H9 (cell line): ENCODE results near the gene RAB39A. TPM values are rescaled to one million over a fixed set of nuclear protein-coding genes. Genes with fewer than 3 reads are reported as not detected.

Experiments used
- DNase-seq: peaks from one replicate; pipeline ENCODE4 v3.0.0-alpha.2; 2017
- H2AFZ ChIP-seq: one replicate; pipeline ENCODE4 v1.6.1; 2013; ENCODE audit warnings: mild to moderate bottlenecking, low read length, control low read depth, moderate library complexity
- H2AK5ac ChIP-seq: 2 replicates; pipeline ENCODE4 v1.6.1; 2013; ENCODE audit warnings: low read length, control low read depth, mixed read lengths; ENCODE audit not compliant: insufficient read length
- H2BK120ac ChIP-seq: one replicate; pipeline ENCODE4 v1.6.1; 2013; ENCODE audit warnings: low read depth, mild to moderate bottlenecking, low read length, control low read depth, inconsistent platforms; ENCODE audit not compliant: poor library complexity, severe bottlenecking
- H2BK12ac ChIP-seq: 2 replicates; pipeline ENCODE4 v1.6.1; 2013; ENCODE audit warnings: low read length, control low read depth, mixed read lengths, low read depth; ENCODE audit not compliant: insufficient read length
- H2BK15ac ChIP-seq: 2 replicates; pipeline ENCODE4 v1.6.1; 2013; ENCODE audit warnings: low read depth, low read length, control low read depth
- H2BK20ac ChIP-seq: one replicate; pipeline ENCODE4 v1.6.1; 2013; ENCODE audit warnings: low read depth, mild to moderate bottlenecking, low read length, control low read depth, inconsistent platforms; ENCODE audit not compliant: poor library complexity, severe bottlenecking
- H2BK5ac ChIP-seq: 2 replicates; pipeline ENCODE4 v1.6.1; 2013; ENCODE audit warnings: low read length, control low read depth, mixed read lengths; ENCODE audit not compliant: insufficient read length
- H3K14ac ChIP-seq: 2 replicates; pipeline ENCODE4 v1.6.1; 2013; ENCODE audit warnings: low read length, control low read depth; ENCODE audit not compliant: insufficient read depth
- H3K18ac ChIP-seq: 2 replicates; pipeline ENCODE4 v1.6.1; 2013; ENCODE audit warnings: low read depth, mild to moderate bottlenecking, mixed read lengths, low read length, control low read depth; ENCODE audit not compliant: insufficient read length
- H3K23ac ChIP-seq: 2 replicates; pipeline ENCODE4 v1.6.1; 2013; ENCODE audit warnings: low read length, control low read depth, mixed read lengths, low read depth; ENCODE audit not compliant: insufficient read length
- H3K23me2 ChIP-seq: 2 replicates; pipeline ENCODE4 v1.6.1; 2013; ENCODE audit warnings: low read depth, mild to moderate bottlenecking, mixed read lengths, low read length, control low read depth; ENCODE audit not compliant: insufficient read length, poor library complexity, severe bottlenecking
- H3K27ac ChIP-seq: 2 replicates; pipeline ENCODE4 v1.5.1; 2013; ENCODE audit warnings: low read length, control low read depth, mixed read lengths, low read depth; ENCODE audit not compliant: insufficient read length
- H3K27me3 ChIP-seq: 2 replicates; pipeline ENCODE4 v1.6.1; 2013; ENCODE audit warnings: low read length, control low read depth, inconsistent platforms; ENCODE audit not compliant: insufficient read depth
- H3K4ac ChIP-seq: 2 replicates; pipeline ENCODE4 v1.6.1; 2013; ENCODE audit warnings: low read depth, mild to moderate bottlenecking, control low read depth, inconsistent platforms, low read length, moderate library complexity
- H3K4me1 ChIP-seq: 2 replicates; pipeline ENCODE4 v1.6.1; 2013; ENCODE audit warnings: low read length, control low read depth, inconsistent platforms; ENCODE audit not compliant: insufficient read depth
- H3K4me2 ChIP-seq: 2 replicates; pipeline ENCODE4 v1.6.1; 2013; ENCODE audit warnings: low read length, control low read depth, mixed read lengths; ENCODE audit not compliant: insufficient read length, insufficient read depth
- H3K56ac ChIP-seq: 2 replicates; pipeline ENCODE4 v1.6.1; 2013; ENCODE audit warnings: low read depth, mild to moderate bottlenecking, mixed read lengths, low read length, control low read depth; ENCODE audit not compliant: insufficient read length
- H3K79me1 ChIP-seq: 2 replicates; pipeline ENCODE4 v1.6.1; 2013; ENCODE audit warnings: low read depth, mild to moderate bottlenecking, moderate library complexity, low read length, control low read depth, inconsistent platforms; ENCODE audit not compliant: insufficient read depth, poor library complexity, severe bottlenecking
- H3K79me2 ChIP-seq: 2 replicates; pipeline ENCODE4 v1.6.1; 2013; ENCODE audit warnings: low read length, control low read depth, inconsistent platforms; ENCODE audit not compliant: insufficient read depth
- H3K9ac ChIP-seq: 2 replicates; pipeline ENCODE4 v1.6.1; 2013; ENCODE audit warnings: low read length, control low read depth, mixed read lengths; ENCODE audit not compliant: insufficient read length; ENCODE audit errors: extremely low read depth
- H3K9me3 ChIP-seq: one replicate; pipeline ENCODE4 v1.6.1; 2013; ENCODE audit warnings: low read depth, low read length, inconsistent platforms; ENCODE audit not compliant: control insufficient read depth
- H3T11ph ChIP-seq: one replicate; pipeline ENCODE4 v1.6.1; 2013; ENCODE audit warnings: mild to moderate bottlenecking, low read length, control low read depth, inconsistent platforms
- H4K20me1 ChIP-seq: one replicate; pipeline ENCODE4 v1.6.1; 2013; ENCODE audit not compliant: control insufficient read depth, insufficient read length, insufficient read depth
- H4K5ac ChIP-seq: 2 replicates; pipeline ENCODE4 v1.6.1; 2013; ENCODE audit warnings: low read depth, mild to moderate bottlenecking, mixed read lengths, low read length, control low read depth; ENCODE audit not compliant: insufficient read length
- H4K8ac ChIP-seq: replicated peaks from 2 replicates; pipeline ENCODE4 v1.6.1; 2013; ENCODE audit warnings: low read length, control low read depth, mixed read lengths, low read depth; ENCODE audit not compliant: insufficient read length
- H4K91ac ChIP-seq: 2 replicates; pipeline ENCODE4 v1.6.1; 2013; ENCODE audit warnings: low read depth, mild to moderate bottlenecking, moderate library complexity, mixed read lengths, low read length, control low read depth; ENCODE audit not compliant: insufficient read length
- H3K27ac Mint-ChIP-seq, 3 experiments: 2 replicates in 2 of 3; 3 replicates in 1 of 3; pipeline ENCODE4 v1.8.0; 2020 to 2021; ENCODE audit warnings: mixed read lengths in 3 of 3, mild to moderate bottlenecking in 1 of 3, moderate library complexity in 1 of 3
- H3K27me3 Mint-ChIP-seq: 2 replicates; pipeline ENCODE4 v1.8.0; 2021; ENCODE audit warnings: low read depth, mild to moderate bottlenecking, moderate library complexity, mixed read lengths
- H3K36me3 Mint-ChIP-seq, 3 experiments: 2 replicates in 2 of 3; 3 replicates in 1 of 3; pipeline ENCODE4 v1.8.0; 2020 to 2021; ENCODE audit warnings: low read depth in 3 of 3, mixed read lengths in 3 of 3; ENCODE audit not compliant: insufficient read depth in 1 of 3
- H3K4me1 Mint-ChIP-seq, 2 experiments: 2 replicates each; pipeline ENCODE4 v1.8.0; 2020; ENCODE audit warnings: mixed read lengths in 2 of 2
- H3K4me3 Mint-ChIP-seq, 2 experiments: 2 replicates in 1 of 2; 3 replicates in 1 of 2; pipeline ENCODE4 v1.8.0; 2020 to 2021; ENCODE audit warnings: mild to moderate bottlenecking in 2 of 2, mixed read lengths in 2 of 2, moderate library complexity in 1 of 2
- H3K9me3 Mint-ChIP-seq, 2 experiments: 2 replicates in 1 of 2; 3 replicates in 1 of 2; pipeline ENCODE4 v1.8.0; 2020; ENCODE audit warnings: mild to moderate bottlenecking in 2 of 2, mixed read lengths in 2 of 2, moderate library complexity in 1 of 2
- WGBS: extraction: QIAGEN DNeasy Blood & Tissue Kit; methylation state at CpG from one replicate; pipeline ENCODE4 v1.1.7; 2013; ENCODE audit warnings: missing lambda C conversion rate, low lambda C conversion rate, mixed read lengths; ENCODE audit not compliant: insufficient read length; ENCODE audit errors: extremely low coverage; 5-methylcytosine and 5-hydroxymethylcytosine counted together
- total RNA-seq: library from RNA; stranded (reverse); gene quantifications from 2 replicates; pipeline ENCODE4 v1.2.1, GENCODE V29; 2021
- TF ChIP-seq, protein P1 (sequence below): fragments of 200-600 bp; sonication (generic); conservative IDR thresholded peaks from 3 replicates; pipeline ENCODE4 v1.8.0; 2021; ENCODE audit warnings: antibody characterized with exemption, mild to moderate bottlenecking

The RAB39A gene
- total RNA-seq, 1 experiment from 2014 or later: 9.7 TPM

DNA sequence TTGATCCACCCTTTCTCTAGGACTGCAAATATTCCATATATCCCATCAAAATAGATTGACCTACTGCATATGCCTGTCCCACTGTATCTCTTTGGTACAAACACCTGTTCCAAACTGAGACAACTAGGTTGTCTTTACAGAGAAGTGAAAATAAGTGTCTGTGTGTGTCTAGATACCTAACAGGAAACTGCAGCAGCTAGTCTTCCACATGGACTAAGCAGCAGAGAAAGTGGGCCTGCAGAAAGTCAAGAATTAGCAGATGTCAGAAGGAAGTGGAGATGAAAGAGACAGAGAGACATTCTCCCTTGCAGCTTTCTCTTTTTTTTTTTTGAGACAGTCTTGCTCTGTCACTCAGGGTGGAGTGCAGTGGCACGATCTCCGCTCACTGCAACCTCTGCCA is 3.9 kb upstream of the RAB39A start:
- Mint-ChIP-seq H3K36me3 (no peaks in the 10 kb centered on the region), H3K4me1 (peaks cover under 1 to 1% of the 10 kb centered on the region in 2 experiments)
- H3K23ac ChIP-seq: no peak overlapping the region

More for the DNA sequence above, 3.9 kb upstream of the RAB39A start:
- H3K27me3 Mint-ChIP-seq: peaks cover 5% of the 10 kb centered on the region
- Histone ChIP-seq H3K9me3 (no peaks in the 10 kb centered on the region), H4K20me1 (no peaks in the 10 kb centered on the region), H3K4me1 (no peaks in the 10 kb centered on the region), H2BK12ac (no peak overlapping the region), H2BK15ac (no peak overlapping the region), H3K79me2 (peaks cover 2% of the 10 kb centered on the region; the same call in 1 of the 2 replicates), H2BK120ac (no peak overlapping the region), H2AFZ (no peak overlapping the region), H3K56ac (no peak overlapping the region), H2BK5ac (no peak overlapping the region), H3K23me2 (peaks cover 3% of the 10 kb centered on the region), H3K4me2 (no peak overlapping the region), H2AK5ac (no peak overlapping the region), H3K27me3 (no peaks in the 10 kb centered on the region), H3K9ac (no peak overlapping the region), H3K18ac (no peak overlapping the region), H3T11ph (no peak overlapping the region), H3K79me1 (no peaks in the 10 kb centered on the region), H4K91ac (no peak overlapping the region), H3K14ac (no peak overlapping the region), H3K27ac (no peak overlapping the region), H4K5ac (no peak overlapping the region), H4K8ac (no peak overlapping the region), H3K4ac (no peak overlapping the region), H2BK20ac (no peak overlapping the region)
- no peak for DNase-seq
- WGBS: no CpG with 5 or more reads among the region's 2 CpGs
- H3K27ac Mint-ChIP-seq: no peak overlapping the region
- no peak overlapping the region for H3K4me3 Mint-ChIP-seq
- no peaks in the 10 kb centered on the region for H3K9me3 Mint-ChIP-seq
- TF ChIP-seq, protein P1, sequence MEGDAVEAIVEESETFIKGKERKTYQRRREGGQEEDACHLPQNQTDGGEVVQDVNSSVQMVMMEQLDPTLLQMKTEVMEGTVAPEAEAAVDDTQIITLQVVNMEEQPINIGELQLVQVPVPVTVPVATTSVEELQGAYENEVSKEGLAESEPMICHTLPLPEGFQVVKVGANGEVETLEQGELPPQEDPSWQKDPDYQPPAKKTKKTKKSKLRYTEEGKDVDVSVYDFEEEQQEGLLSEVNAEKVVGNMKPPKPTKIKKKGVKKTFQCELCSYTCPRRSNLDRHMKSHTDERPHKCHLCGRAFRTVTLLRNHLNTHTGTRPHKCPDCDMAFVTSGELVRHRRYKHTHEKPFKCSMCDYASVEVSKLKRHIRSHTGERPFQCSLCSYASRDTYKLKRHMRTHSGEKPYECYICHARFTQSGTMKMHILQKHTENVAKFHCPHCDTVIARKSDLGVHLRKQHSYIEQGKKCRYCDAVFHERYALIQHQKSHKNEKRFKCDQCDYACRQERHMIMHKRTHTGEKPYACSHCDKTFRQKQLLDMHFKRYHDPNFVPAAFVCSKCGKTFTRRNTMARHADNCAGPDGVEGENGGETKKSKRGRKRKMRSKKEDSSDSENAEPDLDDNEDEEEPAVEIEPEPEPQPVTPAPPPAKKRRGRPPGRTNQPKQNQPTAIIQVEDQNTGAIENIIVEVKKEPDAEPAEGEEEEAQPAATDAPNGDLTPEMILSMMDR: no peak
